Coronary artery (tissue), 2 donors: ENCODE measurements around the gene VSIG10.

Experiments used
- DNase-seq: peaks from one replicate; pipeline ENCODE4 v3.0.0-alpha.2; 2017; ENCODE audit warnings: low spot score
- H3K27ac ChIP-seq, 2 donors: fragments of 200-600 bp; sonication (generic); one replicate each; pipeline ENCODE4 v1.5.1; 2016 to 2019
- H3K4me3 ChIP-seq: fragments of 200-600 bp; sonication (generic); 2 replicates; pipeline ENCODE4 v1.5.1; 2016; ENCODE audit warnings: mild to moderate bottlenecking, moderate library complexity
- TF ChIP-seq, protein P1 (sequence below): fragments of 200-600 bp; sonication (generic); IDR thresholded peaks from one replicate; pipeline ENCODE4 v1.5.1; 2019; ENCODE audit warnings: antibody characterized with exemption

VSIG10 gene

DNA sequence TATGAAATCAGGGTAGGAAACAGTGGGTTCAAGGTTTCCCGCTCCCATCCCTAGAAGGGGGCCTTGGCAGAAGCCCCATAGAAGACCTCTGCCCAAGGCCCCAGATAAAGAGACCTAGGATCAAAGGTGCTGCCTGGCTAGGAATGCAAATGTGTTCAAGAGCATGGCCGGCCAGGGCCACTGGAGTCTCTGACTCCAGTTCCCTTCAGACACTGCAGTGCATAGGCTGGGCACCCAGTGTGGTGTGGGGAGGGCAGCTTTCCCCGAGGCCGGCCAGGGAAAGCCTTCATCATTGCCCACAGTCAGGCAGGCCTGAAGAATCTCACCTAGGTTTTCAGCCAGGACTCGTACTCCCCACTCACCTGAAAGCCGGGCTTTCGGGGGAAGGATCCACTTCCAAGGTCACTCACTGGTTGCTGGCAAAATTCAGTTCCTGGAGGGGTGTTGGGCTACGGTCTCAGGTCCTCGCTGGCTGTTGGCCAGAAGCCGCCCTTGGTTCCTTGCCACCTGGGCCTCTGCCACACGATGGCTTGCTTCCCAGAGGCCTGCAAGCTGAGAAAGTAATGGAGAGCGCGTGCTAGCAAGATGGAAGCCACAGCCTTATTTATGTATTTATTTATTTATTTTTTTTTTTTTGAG, 22.4 kb upstream of the VSIG10 start:
- no peak overlapping the region for H3K4me3 ChIP-seq
- no peak overlapping the region for H3K27ac ChIP-seq
- no peak for DNase-seq
- TF ChIP-seq, protein P1, sequence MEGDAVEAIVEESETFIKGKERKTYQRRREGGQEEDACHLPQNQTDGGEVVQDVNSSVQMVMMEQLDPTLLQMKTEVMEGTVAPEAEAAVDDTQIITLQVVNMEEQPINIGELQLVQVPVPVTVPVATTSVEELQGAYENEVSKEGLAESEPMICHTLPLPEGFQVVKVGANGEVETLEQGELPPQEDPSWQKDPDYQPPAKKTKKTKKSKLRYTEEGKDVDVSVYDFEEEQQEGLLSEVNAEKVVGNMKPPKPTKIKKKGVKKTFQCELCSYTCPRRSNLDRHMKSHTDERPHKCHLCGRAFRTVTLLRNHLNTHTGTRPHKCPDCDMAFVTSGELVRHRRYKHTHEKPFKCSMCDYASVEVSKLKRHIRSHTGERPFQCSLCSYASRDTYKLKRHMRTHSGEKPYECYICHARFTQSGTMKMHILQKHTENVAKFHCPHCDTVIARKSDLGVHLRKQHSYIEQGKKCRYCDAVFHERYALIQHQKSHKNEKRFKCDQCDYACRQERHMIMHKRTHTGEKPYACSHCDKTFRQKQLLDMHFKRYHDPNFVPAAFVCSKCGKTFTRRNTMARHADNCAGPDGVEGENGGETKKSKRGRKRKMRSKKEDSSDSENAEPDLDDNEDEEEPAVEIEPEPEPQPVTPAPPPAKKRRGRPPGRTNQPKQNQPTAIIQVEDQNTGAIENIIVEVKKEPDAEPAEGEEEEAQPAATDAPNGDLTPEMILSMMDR, result no peak

DNA sequence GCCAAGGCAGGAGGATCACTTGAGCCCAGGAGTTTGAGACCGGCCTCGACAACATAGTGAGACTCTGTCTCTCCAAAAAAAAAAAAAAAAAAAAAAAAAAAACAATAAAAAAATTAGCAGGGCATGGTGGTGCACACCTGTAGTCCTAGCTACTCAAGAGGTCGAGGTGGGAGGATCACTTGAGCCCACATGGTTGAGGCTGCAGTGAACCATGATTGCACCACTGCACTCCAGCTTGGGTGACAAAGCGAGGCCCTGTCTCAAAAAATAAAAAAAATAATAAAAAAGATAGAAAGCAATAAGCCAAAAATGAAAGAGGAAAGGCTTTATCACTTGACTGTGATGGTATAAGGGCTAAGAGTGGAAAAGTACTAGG, 21.9 kb upstream of the VSIG10 start:
- Histone ChIP-seq H3K4me3 (no peak overlapping the region), H3K27ac (no peak overlapping the region)
- TF ChIP-seq, protein P1, result no peak
- DNase-seq, result no peak

GRCh38 chr12:118124333-118124874, 20.6 kb upstream of the VSIG10 start:
- TF ChIP-seq, protein P1, result no peak
- Histone ChIP-seq H3K27ac (no peak overlapping the region), H3K4me3 (no peak overlapping the region)
- DNase-seq, result no peak

GRCh38 chr12:118122264-118122663, 18.5 kb upstream of the VSIG10 start:
- no peak overlapping the region for H3K27ac ChIP-seq
- no peak for DNase-seq
- no peak overlapping the region for H3K4me3 ChIP-seq
- TF ChIP-seq, protein P1, result no peak

- TF ChIP-seq, protein P1, result peak; percentile 59
- peak; percentile 84 for DNase-seq
- H3K4me3 ChIP-seq, result no peak overlapping the region
- H3K27ac ChIP-seq, result no peak overlapping the region
Observed at GRCh38 chr12:118120579-118121363, 17.0 kb upstream of the VSIG10 start.

- DNase-seq, result no peak
- TF ChIP-seq, protein P1, result no peak
- no peak overlapping the region for H3K27ac ChIP-seq
- H3K4me3 ChIP-seq, result no peak overlapping the region
Observed at GRCh38 chr12:118119449-118119879, 15.7 kb upstream of the VSIG10 start.

- TF ChIP-seq, protein P1, result no peak
- no peak for DNase-seq
- Histone ChIP-seq H3K4me3 (no peak overlapping the region), H3K27ac (no peak overlapping the region)
Observed at GRCh38 chr12:118109088-118109487, 5.3 kb upstream of the VSIG10 start.
